NCI-H510A (cell line): Measurements from ENCODE around the gene SMCO4.
A peak's percentile ranks its signal among the peaks of the same experiment; 100 is the strongest.
"Not testable (repeated sequence)": the region's sequence is repeated elsewhere in the genome, so short reads cannot be mapped to it uniquely, and the experiment has no call there.

Source experiments
- DNase-seq: peaks from one replicate; lab custom pipeline; 2025; lab: John Stamatoyannopoulos, UW

Gene SMCO4, protein sequence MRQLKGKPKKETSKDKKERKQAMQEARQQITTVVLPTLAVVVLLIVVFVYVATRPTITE

DNA sequence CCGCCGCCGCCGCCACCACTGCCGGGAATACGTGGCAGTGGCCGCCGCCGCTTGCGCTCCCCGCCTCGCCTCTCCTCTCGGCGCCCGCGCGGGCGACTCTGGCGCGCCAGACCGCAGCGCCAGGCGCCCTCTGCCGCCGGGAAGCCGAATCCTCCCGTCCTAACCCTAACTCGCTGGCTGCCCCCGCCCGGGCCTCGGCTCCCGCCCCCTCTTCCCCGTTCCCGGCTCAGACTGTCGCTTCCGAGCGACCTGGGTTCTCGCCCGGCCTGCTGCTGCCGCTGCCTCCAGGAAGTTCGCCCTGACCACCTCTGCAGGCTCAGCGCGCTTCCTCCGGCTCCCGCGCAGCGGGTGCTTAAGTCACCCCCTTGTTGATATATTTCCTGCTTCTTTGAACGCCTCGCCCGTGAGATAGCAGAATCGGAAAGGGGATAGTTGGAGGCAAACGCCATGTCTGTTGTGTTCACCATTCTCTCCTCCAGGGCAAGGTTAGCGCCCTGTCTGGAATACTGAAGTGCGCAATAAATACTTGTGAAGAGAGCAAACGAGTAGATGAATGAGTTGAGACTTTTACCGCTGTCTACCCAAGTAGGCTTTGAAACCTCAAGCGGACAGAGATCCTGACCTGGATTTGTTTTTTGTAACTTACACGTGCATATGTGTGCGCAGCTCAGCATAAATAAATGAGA is at the start of gene SMCO4:
Gene SMCO4 (minus strand): TSS at position 100 of the 686 bp plus-strand sequence. CDS start 64,202 bp downstream, outside the sequence.
- peak; percentile 72 for DNase-seq

DNA sequence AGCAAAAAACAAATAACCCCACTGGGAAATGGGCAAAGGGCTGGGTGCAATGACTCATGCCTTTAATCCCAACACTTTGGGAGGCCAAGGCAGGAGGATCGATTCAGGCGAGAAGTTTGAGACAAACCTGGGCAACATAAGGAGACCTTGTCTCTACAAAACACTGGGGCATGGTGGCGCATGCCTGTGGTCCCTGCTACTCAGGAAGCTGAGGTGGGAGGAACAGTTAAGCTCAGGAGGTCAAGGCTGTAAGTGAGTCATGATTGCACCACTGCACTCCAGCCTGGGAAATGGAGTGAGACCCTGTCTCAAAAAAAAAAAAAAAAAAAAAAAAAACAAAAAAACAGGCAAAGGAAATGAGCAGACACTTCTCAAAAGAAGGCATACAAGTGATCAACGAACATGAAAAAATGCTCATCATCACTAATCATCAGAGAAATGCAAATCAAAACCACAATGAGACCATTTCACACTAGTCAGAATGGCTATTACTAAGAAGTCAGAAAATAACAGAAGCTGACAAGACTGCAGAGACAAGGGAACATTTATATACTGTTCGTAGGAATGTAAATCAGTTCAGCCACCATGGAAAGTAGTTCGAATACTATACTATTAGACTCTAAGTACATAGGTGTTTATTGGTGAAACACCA is 48.2 kb upstream of the SMCO4 start:
- DNase-seq, result no peak

DNA sequence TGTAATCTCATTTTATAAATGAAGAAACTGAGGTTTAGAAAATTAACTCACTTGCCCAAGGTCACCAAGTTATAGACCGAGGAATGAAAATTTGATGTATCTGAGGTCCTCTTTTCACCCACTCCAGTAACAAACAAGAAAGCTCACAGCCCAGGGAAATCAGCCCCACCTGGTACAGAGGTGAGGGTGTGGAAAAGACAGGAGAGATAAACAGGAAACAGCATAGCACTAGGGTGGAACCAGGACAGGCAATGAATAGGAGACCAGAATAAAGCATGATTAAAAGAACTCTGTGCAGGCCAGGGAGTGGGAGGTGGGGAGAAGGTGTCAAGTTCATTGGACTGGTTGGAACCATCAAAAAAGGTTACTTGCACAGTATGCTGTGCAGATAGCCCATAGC is 46.2 kb upstream of the SMCO4 start:
- DNase-seq, result no peak

DNA sequence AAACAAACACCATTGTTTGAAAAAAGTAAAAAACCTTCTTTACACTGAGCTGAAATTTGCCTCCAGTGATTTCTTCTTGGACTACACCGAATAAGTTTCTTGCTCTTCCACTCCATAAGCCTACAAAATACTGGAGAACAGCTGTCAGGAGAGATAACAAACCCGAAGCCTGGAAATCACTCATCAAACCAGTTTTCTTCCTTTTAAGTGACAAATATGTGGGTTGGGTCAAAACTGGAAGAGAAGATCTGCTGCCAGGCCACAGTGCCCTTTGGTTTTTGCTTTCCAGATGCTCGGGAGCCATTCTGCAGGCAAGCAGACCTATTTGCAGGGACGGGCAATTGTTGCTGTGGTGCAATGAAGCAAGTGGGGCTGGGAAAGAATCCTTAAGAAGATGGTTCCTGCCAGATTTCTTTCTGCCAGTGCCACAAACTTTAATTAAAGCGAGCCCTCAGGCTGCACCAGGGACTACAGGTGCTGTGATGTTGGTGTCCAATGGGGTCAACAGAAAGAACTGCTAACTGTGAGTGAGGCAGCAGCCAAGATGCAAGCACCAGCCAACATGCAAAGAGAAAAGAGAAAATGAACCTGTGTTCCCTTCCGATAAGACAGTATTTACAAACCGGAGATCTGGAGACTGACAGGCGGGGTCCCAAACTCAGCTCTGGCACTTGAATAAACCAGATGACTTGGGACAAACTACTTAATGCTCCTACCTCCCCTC is 44.8 kb upstream of the SMCO4 start:
- DNase-seq, result no peak

DNA sequence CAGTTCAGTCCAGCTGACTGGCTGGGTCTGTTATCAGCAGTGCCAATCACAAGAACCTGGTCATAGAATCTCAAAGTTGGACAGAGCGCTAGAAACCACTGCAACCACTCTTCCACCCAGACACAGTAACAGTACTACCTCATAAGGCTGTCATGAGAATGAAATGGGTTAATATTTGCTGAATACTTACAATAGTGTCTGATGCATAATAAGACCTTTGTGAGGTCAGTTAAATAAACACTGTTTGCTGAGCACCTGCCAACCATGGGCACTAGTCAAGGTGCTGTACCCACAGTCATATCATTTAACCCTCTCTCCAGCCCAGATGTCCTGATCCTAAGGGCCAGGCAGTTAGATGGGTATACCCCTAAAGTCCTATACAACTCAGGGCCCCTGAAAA is 44.2 kb upstream of the SMCO4 start:
- not testable (repeated sequence) for DNase-seq

DNA sequence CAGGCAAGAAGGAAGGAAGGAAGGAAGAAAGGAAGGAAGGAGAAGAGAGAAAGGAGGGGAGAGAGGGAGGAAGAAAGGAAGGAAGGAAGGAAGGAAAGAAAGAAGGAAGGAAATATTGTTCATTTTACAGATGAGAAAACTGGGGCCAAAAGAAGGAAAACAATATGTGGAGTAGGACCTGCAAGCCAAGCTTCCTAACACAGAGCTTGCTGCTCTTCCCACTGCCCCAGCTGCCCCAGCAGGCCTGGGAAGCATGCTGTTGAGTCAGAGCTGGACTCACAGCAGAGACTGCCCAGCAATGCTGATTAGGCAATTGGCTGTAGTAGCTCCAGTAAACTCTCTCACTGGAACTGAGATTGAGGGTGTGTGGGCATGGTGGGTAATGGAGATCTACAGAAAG is 42.6 kb upstream of the SMCO4 start:
- DNase-seq, result no peak

DNA sequence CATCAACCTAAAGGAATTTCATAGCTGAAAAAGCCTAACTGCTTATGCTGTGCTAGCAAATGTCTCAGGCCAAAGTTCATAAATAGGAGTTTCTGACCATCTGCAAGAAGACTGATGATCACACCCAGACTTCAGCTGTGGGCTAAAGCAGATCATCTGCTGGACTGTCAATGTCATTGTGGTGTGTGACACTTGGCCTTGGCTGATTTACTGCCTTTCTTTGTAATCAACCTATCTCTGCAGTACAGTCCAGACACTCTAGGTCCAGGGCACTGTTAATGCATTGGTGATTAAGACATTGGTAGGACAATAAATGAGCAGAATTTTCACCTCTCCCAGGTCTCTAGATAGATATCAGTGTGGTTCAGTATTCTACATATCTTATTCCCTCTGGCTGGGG is 40.3 kb upstream of the SMCO4 start:
- no peak for DNase-seq

DNA sequence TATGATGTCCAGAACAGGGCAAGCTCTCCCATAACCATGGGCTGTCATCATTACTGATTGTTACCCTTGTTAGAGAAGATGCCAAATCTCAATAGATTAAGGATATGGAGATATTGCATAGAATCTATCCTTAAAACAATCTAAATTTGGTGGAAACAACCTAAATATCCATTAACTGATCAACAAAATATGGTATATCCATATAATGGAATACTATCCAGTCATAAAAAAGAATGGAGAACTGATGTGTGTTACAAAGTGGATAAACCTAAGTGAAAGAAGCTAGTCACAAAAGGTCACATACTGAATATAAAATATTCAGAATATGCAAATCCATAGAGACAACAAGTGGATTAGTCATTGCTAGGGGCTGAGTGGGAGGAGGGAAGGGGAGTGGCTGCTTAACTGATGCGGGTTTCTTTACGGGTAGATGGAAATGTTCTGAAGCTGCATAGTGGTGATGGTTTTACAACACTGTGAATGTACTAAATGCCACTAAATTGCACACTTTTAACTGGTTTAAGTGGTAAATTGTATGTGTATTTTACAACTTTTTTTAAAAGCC is 36.1 kb upstream of the SMCO4 start:
- DNase-seq, result no peak

DNA sequence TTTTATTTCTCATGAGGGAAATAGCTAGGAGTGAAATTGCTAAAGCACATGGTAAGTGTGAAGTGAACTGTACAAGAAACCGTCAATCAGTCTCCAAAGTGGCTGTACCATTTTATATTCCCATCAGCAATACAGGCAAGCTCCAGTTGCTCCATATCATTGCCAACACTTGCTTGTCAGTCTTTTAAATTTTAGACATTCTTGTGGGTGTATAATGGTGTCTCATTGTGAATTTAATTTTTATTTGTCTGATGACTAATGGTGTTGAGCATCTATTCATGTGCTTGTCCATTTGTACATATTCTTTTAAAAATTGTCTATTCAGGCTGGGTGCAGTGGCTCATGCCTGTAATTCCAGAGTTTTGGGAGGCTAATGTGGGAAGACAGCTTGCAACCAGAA is 34.1 kb upstream of the SMCO4 start:
- DNase-seq, result no peak

DNA sequence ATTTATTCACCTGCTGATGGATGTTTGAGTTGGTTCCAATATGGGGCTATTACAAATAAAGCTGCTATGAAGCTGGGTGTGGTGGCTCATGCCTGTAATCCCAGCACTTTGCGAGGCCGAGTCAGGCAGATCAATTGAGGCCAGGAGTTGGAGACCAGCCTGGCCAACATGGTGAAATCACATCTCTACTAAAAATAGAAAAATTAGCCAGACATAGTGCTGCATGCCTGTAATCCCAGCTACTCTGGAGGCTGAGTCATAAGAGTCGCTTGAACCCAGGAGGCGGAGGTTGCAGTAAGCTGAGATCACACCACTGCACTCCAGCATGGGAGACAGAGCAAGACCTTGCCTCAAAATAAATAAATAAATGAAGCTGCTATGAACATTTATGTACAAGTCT is 33.7 kb upstream of the SMCO4 start:
- not testable (repeated sequence) for DNase-seq

DNA sequence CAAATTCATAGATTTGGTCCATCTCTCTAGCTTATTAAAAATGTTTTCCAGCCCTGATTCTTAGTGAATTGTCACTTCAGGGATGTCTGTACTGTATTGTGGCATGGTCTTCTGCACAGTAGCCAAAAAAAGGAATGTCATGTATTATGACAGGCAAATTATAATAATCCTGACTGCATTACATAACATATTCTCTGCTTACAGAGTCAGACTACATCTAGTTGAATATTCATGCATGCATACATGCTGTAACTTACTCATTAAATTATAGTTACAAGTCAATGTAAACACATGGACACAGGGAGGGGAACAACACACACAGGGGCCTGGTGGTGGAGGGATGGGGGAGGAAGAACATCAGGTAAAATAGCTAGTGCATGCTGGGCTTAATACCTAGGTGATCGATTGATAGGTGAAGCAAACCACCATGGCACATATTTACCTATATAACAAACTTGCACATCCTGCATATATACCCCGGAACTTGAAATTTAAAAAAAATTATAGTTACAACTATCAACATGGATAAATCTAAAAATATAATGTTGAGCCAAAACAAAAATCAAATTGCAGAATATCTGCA is 31.5 kb upstream of the SMCO4 start:
- no peak for DNase-seq

DNA sequence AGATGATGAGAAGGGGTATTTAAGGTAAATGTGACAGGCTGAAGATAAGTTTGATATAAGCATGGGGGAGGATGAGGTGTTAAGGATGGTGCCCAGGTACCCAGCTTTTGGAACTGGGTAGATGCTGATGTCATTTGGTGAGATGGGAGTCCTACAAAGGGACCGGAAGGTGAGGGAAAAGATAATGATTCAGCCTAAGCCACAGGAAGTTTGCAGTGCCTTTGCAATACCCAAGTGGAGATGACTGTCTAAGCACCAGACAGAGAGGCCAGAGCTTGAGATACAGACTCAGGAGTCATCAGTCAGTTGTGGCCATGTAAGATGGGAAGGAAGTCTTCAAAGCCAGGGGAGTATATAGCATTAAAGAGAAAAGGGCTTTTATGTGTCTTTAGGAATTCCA is 30.0 kb upstream of the SMCO4 start:
- DNase-seq, result no peak

DNA sequence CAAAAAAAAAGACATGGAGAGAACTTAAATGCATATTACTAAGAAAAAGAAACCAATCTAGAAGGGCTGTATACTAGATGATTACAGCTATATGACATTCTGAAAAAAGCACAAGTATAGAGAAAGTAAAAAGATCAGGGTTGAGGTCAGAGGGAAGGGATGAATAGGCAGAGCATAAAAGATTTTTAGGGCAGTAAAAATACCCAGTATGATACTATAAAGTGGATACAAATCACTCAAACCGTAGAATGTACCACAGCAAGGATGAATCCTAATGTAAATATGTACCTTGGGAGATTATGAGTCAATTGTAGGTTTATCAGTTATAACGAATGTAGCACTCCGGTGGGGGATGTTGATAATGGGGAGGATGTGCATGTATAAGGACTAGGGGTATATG is 29.4 kb upstream of the SMCO4 start:
- DNase-seq, result no peak

DNA sequence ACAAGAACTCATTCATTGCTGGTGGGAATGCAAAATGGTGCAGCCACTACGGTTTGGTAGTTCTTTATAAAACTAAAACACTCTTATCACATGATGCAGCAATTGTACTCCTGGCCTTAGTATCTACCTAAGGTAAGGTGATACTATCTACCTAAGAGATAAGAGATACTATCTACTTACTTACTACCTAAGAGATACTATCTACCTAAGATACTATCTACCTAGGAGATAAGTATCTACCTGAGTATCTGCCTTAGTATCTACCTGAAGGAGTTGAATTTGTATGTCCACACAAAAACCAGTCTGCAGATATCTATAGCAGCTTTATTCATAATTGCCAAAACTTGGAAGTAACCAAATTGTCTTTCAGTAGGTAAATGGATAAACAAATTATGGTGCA is 29.0 kb upstream of the SMCO4 start:
- DNase-seq, result no peak

DNA sequence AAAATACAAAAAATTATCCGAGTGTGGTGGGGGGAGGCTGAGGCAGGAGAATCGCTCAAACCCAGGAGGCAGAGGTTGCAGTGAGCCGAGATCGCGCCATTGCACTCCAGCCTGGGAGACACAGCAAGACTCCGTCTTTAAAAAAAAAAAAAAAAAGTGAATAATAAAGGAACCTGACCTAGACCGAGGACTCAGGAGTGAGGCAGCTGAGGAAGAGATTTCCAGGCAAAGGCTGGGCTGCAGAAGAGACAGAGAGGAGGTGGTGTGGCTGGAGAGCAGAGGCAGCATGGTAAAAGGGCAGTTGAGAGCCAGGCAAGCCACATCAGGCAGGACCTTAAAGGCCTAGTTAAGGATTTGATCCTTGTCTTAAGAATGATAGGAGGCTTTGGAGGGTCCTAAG is 28.4 kb upstream of the SMCO4 start:
- DNase-seq, result no peak

DNA sequence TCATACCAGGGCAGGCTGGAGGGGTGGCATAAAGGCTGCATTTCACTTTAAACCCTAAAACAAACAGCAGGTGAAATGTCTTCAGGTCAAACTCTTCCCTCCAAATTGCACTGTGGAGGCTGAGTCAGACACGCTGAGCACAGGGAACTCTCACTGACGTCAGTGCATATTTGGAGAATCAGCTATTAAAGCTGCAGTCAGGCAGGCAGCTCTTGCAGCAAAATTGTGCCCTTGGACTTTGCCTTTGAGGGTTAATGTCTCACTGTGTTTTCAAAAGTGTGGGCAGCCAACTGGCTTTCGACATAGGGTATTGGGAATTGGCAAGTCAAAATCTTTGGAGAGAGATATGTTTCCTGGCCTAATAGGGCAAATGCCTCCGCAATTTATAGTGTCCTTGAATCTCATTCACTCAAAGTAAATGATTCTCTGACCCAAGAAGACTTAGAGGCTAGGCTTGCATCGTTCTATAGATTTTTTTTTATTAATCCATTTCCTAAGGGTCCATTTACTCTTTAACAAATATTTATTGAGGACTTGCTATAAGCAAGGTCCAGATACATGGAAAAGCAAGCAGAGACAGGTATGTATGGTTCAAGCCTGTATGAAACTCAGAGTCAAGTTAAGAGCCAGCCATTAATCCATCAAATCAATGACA is 27.7 kb upstream of the SMCO4 start:
- DNase-seq, result peak; percentile 9

DNA sequence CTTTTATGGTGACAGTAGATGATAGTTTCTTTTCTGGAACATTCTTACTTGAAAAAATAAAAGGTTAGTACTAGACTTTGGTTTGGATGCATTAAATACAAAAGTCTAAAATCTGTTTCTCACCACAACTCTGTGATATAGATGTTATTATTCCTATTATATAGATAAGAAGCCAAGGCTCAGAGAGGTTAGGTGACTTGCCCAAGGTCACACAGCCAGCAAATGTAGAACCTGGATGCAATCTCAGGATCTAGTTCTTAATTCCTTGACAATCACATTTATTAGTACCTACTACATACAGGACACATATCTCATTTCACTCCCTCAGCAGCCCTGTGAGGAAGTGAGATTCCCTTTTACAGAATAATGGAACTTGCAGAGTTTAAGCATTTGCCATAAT is 26.3 kb upstream of the SMCO4 start:
- no peak for DNase-seq

DNA sequence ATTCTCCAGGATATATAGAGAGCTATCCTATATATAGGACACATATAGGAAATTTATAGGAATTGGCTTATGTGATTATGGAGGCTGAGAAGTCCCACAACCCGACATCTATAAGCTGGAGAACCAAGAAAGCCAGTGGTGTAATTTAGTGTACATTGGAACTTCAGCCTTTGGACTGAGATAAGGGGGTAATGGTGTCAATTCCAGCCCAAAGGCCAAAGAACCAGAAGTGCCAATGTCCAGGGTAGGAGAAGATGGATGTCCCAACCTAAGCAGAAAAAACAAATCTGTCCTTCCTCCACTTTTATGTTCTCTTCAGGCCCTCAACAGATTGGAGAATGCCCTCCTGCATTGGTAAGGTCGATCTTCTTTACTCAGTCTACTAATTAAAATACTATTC is 25.5 kb upstream of the SMCO4 start:
- DNase-seq, result no peak

DNA sequence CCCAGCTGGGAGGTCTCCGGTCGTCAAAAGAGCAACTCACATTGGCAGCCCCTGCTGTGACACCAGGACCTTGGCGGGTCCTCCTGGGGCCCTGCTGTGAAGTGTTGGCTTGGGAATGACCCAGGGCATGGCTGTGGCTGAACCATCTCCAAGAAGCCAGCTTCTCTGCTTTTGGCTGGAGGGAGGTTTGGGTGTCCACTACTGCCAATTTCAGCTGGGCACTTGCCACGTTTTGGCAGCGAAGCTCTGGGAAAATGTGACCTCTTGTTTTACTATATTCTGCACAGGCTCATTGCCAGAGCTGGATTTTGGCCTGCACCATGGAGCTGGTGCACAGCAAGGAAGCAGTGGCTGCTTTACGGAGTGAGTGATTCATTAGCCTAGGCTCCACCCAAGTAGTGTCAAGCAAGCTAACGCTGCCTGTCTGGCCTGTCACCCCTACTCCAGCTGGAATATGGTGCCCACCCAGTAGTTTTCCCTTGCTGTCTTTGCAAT is 24.3 kb upstream of the SMCO4 start:
- DNase-seq, result no peak

DNA sequence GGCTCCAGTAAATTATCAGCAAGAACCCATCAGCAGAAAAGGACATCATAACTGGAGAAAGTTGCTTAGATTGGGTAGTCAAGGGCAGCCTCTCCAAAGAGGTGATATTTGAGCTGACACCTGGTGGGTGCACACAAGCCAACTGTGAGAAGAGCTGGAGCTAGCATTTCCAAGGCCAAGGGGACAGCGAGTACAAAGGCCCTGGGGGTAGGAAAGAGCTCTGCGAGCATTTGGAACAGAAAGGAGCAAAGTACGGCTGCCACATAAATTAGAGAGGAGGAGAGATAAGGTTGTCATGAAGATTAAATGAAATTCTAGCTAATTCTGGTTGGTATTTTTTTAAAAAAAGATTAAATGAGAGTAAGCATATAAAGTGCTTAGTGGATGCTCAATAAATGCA is 21.7 kb upstream of the SMCO4 start:
- DNase-seq, result no peak

DNA sequence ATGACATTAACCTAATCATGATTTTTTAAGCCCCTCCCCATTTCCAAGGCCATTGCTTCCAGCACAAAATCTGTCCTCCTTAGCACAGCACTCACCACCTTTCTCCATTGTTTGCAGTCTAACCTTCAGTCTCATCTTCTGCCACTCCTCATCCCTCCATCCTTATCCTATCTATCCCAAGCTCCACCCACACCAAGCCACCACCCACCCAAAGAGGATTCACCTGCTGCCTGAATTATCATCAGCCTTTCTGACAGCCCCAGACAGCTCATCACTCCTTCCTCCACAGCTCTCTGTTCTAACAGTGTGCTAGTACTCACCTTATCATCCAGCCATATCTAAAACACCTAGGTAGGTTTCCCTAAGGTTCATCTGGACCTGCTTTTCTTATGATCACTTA is 20.7 kb upstream of the SMCO4 start:
- no peak for DNase-seq
